HG02870 (cell line): ENCODE results near the gene GABRB2.

ENCODE experiments used
- ATAC-seq: cut with Tn5 transposase; IDR thresholded peaks from one replicate; pipeline ENCODE4 v1.9.1; 2021; ENCODE audit warnings: mild to moderate bottlenecking, moderate library complexity; ENCODE audit not compliant: unreplicated experiment

The GABRB2 gene

GRCh38 chr5:161481922-161482321, 64.6 kb downstream of the GABRB2 start:
- peak; percentile 79 for ATAC-seq

GRCh38 chr5:161471211-161471950, 75.1 kb downstream of the GABRB2 start:
- ATAC-seq, result no peak

- no peak for ATAC-seq
Observed at GRCh38 chr5:161467703-161468102, 78.8 kb downstream of the GABRB2 start.

GRCh38 chr5:161460741-161461140, 85.8 kb downstream of the GABRB2 start:
- no peak for ATAC-seq

- ATAC-seq, result no peak
Observed at GRCh38 chr5:161446655-161447054, 99.9 kb downstream of the GABRB2 start.

GRCh38 chr5:161442471-161442870, 104.1 kb downstream of the GABRB2 start:
- ATAC-seq, result no peak

GRCh38 chr5:161432798-161433197, 113.7 kb downstream of the GABRB2 start:
- ATAC-seq, result no peak

GRCh38 chr5:161431963-161432362, 114.6 kb downstream of the GABRB2 start:
- no peak for ATAC-seq

- ATAC-seq, result no peak
Observed at GRCh38 chr5:161421067-161421466, 125.5 kb downstream of the GABRB2 start.

- no peak for ATAC-seq
Observed at GRCh38 chr5:161420521-161420920, 126.0 kb downstream of the GABRB2 start.

GRCh38 chr5:161414896-161415295, 131.6 kb downstream of the GABRB2 start:
- no peak for ATAC-seq

- no peak for ATAC-seq
Observed at GRCh38 chr5:161414037-161414436, 132.5 kb downstream of the GABRB2 start.

- no peak for ATAC-seq
Observed at GRCh38 chr5:161412792-161413191, 133.7 kb downstream of the GABRB2 start.

GRCh38 chr5:161411156-161411555, 135.4 kb downstream of the GABRB2 start:
- no peak for ATAC-seq

GRCh38 chr5:161410640-161411039, 135.9 kb downstream of the GABRB2 start:
- no peak for ATAC-seq

GRCh38 chr5:161409471-161409870, 137.1 kb downstream of the GABRB2 start:
- ATAC-seq, result no peak

GRCh38 chr5:161406880-161407279, 139.6 kb downstream of the GABRB2 start:
- no peak for ATAC-seq

GRCh38 chr5:161403996-161404395, 142.5 kb downstream of the GABRB2 start:
- ATAC-seq, result no peak

- no peak for ATAC-seq
Observed at GRCh38 chr5:161403121-161403520, 143.4 kb downstream of the GABRB2 start.

- no peak for ATAC-seq
Observed at GRCh38 chr5:161400583-161400982, 145.9 kb downstream of the GABRB2 start.

- no peak for ATAC-seq
Observed at GRCh38 chr5:161399996-161400562, 146.4 kb downstream of the GABRB2 start.

- no peak for ATAC-seq
Observed at GRCh38 chr5:161397448-161397847, 149.1 kb downstream of the GABRB2 start.

GRCh38 chr5:161396171-161396570, 150.4 kb downstream of the GABRB2 start:
- no peak for ATAC-seq
